Trophoblast cell (in vitro differentiated cells and primary cell): ENCODE data around the gene GULP1.

Experiments used
- DNase-seq, 2 donors: peaks; one replicate each; pipeline ENCODE4 v3.0.0-alpha.2; 2016
- H2AFZ ChIP-seq: 2 replicates; pipeline ENCODE4 v1.6.1; 2013; ENCODE audit warnings: low read length, moderate library complexity, mild to moderate bottlenecking; ENCODE audit not compliant: insufficient read depth, poor library complexity
- H2AK5ac ChIP-seq: 2 replicates; pipeline ENCODE4 v1.6.1; 2013; ENCODE audit warnings: mild to moderate bottlenecking, low read length
- H2BK120ac ChIP-seq: 2 replicates; pipeline ENCODE4 v1.6.1; 2013; ENCODE audit warnings: low read length, mild to moderate bottlenecking, moderate library complexity; ENCODE audit not compliant: insufficient read depth, poor library complexity
- H2BK12ac ChIP-seq: 2 replicates; pipeline ENCODE4 v1.6.1; 2013; ENCODE audit warnings: mild to moderate bottlenecking, low read length, moderate library complexity
- H2BK5ac ChIP-seq: 2 replicates; pipeline ENCODE4 v1.6.1; 2013; ENCODE audit warnings: low read length, low read depth, moderate library complexity, mild to moderate bottlenecking; ENCODE audit not compliant: poor library complexity
- H3K14ac ChIP-seq: 2 replicates; pipeline ENCODE4 v1.6.1; 2013; ENCODE audit warnings: mild to moderate bottlenecking, low read length
- H3K18ac ChIP-seq: 2 replicates; pipeline ENCODE4 v1.6.1; 2013; ENCODE audit warnings: mild to moderate bottlenecking, low read length
- H3K23ac ChIP-seq: 2 replicates; pipeline ENCODE4 v1.6.1; 2013; ENCODE audit warnings: low read length
- H3K27ac ChIP-seq: 2 replicates; pipeline ENCODE4 v1.5.1; 2013; ENCODE audit warnings: low read depth, mild to moderate bottlenecking, inconsistent platforms, low read length, moderate library complexity
- H3K27me3 ChIP-seq: 2 replicates; pipeline ENCODE4 v1.6.1; 2013; ENCODE audit warnings: inconsistent platforms, mild to moderate bottlenecking, low read length, moderate library complexity; ENCODE audit not compliant: insufficient read depth
- H3K36me3 ChIP-seq, 2 experiments: 1 replicate in 1 of 2; 2 replicates in 1 of 2; pipeline ENCODE4 v1.6.1; 2013; ENCODE audit warnings: low read length in 2 of 2, mild to moderate bottlenecking in 2 of 2, moderate library complexity in 1 of 2; ENCODE audit not compliant: insufficient read depth in 2 of 2, control insufficient read depth in 1 of 2
- H3K4ac ChIP-seq: 2 replicates; pipeline ENCODE4 v1.6.1; 2013; ENCODE audit warnings: low read depth, mild to moderate bottlenecking, low read length, moderate library complexity
- H3K4me1 ChIP-seq, 2 experiments: 1 replicate in 1 of 2; 2 replicates in 1 of 2; pipeline ENCODE4 v1.6.1; 2013; ENCODE audit warnings: low read length in 2 of 2, mild to moderate bottlenecking in 2 of 2, moderate library complexity in 1 of 2; ENCODE audit not compliant: insufficient read depth in 2 of 2, control insufficient read depth in 1 of 2
- H3K4me2 ChIP-seq: 2 replicates; pipeline ENCODE4 v1.6.1; 2013; ENCODE audit warnings: inconsistent platforms, mild to moderate bottlenecking, low read length, moderate library complexity
- H3K4me3 ChIP-seq: 2 replicates; pipeline ENCODE4 v1.5.1; 2013; ENCODE audit warnings: mild to moderate bottlenecking, low read depth, low read length, inconsistent platforms
- H3K79me1 ChIP-seq: one replicate; pipeline ENCODE4 v1.6.1; 2013; ENCODE audit warnings: low read length
- H3K79me2 ChIP-seq: 2 replicates; pipeline ENCODE4 v1.6.1; 2013; ENCODE audit warnings: low read length, mild to moderate bottlenecking; ENCODE audit not compliant: control insufficient read depth, insufficient read depth, poor library complexity
- H3K9ac ChIP-seq: 2 replicates; pipeline ENCODE4 v1.6.1; 2013; ENCODE audit warnings: mild to moderate bottlenecking, low read length
- H3K9me3 ChIP-seq: 2 replicates; pipeline ENCODE4 v1.6.1; 2013; ENCODE audit warnings: low read depth, mild to moderate bottlenecking, control low read depth, inconsistent platforms, low read length; ENCODE audit not compliant: insufficient read depth
- H4K12ac ChIP-seq: 2 replicates; pipeline ENCODE4 v1.6.1; 2013; ENCODE audit warnings: low read depth, mild to moderate bottlenecking, low read length, moderate library complexity
- H4K8ac ChIP-seq: 2 replicates; pipeline ENCODE4 v1.6.1; 2013; ENCODE audit warnings: low read depth, mild to moderate bottlenecking, low read length, moderate library complexity
- H4K91ac ChIP-seq: one replicate; pipeline ENCODE4 v1.6.1; 2013; ENCODE audit warnings: low read depth, mild to moderate bottlenecking, low read length, moderate library complexity
- WGBS: extraction: QIAGEN DNeasy Blood & Tissue Kit; methylation state at CpG from one replicate; pipeline ENCODE4 v1.1.7; 2013; ENCODE audit warnings: missing lambda C conversion rate; ENCODE audit not compliant: insufficient read length, insufficient coverage; ENCODE audit errors: extremely low coverage; 5-methylcytosine and 5-hydroxymethylcytosine counted together

The GULP1 gene

GRCh38 chr2:188588235-188588634, 296.6 kb downstream of the GULP1 start:
- no peaks in the 10 kb centered on the region for H3K79me1 ChIP-seq
- H3K9ac ChIP-seq: no peak overlapping the region
- no peak overlapping the region for H4K12ac ChIP-seq
- H3K23ac ChIP-seq: no peak overlapping the region
- DNase-seq: no peak
- no peak overlapping the region for H2AFZ ChIP-seq
- H3K36me3 ChIP-seq: peaks cover 0 to 4% of the 10 kb centered on the region in 2 experiments
- no peaks in the 10 kb centered on the region for H3K4me1 ChIP-seq
- no peak overlapping the region for H3K4me3 ChIP-seq
- no peaks in the 10 kb centered on the region for H3K27me3 ChIP-seq
- no peak overlapping the region for H2AK5ac ChIP-seq
- no peak overlapping the region for H3K18ac ChIP-seq
- H2BK12ac ChIP-seq: no peak overlapping the region
- H3K4me2 ChIP-seq: no peak overlapping the region
- no peak overlapping the region for H4K91ac ChIP-seq
- H3K9me3 ChIP-seq: no peaks in the 10 kb centered on the region
- H2BK5ac ChIP-seq: no peak overlapping the region
- H3K14ac ChIP-seq: no peak overlapping the region
- H2BK120ac ChIP-seq: no peak overlapping the region
- no peak overlapping the region for H3K4ac ChIP-seq
- no peak overlapping the region for H4K8ac ChIP-seq
- no peaks in the 10 kb centered on the region for H3K79me2 ChIP-seq
- H3K27ac ChIP-seq: no peak overlapping the region

GRCh38 chr2:188596054-188596453, 304.4 kb downstream of the GULP1 start:
- H2AK5ac ChIP-seq: no peak overlapping the region
- DNase-seq: no peak
- no peak overlapping the region for H3K4me2 ChIP-seq
- no CpG with 5 or more reads among the region's 1 CpG for WGBS
- no peak overlapping the region for H3K23ac ChIP-seq
- H2BK5ac ChIP-seq: no peak overlapping the region
- no peaks in the 10 kb centered on the region for H3K36me3 ChIP-seq
- H3K79me2 ChIP-seq: no peaks in the 10 kb centered on the region
- no peaks in the 10 kb centered on the region for H3K27me3 ChIP-seq
- no peak overlapping the region for H4K12ac ChIP-seq
- no peaks in the 10 kb centered on the region for H3K9me3 ChIP-seq
- H2AFZ ChIP-seq: no peak overlapping the region
- no peak overlapping the region for H3K27ac ChIP-seq
- H4K91ac ChIP-seq: no peak overlapping the region
- H2BK12ac ChIP-seq: no peak overlapping the region
- no peak overlapping the region for H3K4ac ChIP-seq
- no peaks in the 10 kb centered on the region for H3K4me1 ChIP-seq
- no peak overlapping the region for H4K8ac ChIP-seq
- H3K18ac ChIP-seq: no peak overlapping the region
- no peak overlapping the region for H2BK120ac ChIP-seq
- H3K79me1 ChIP-seq: no peaks in the 10 kb centered on the region
- no peak overlapping the region for H3K4me3 ChIP-seq
- H3K14ac ChIP-seq: no peak overlapping the region
- no peak overlapping the region for H3K9ac ChIP-seq

GRCh38 chr2:188598551-188598950, 306.9 kb downstream of the GULP1 start:
- Histone ChIP-seq H3K18ac (no peak overlapping the region), H3K27ac (no peak overlapping the region), H2BK5ac (no peak overlapping the region), H3K4me2 (no peak overlapping the region), H3K9me3 (no peaks in the 10 kb centered on the region), H3K27me3 (no peaks in the 10 kb centered on the region), H3K14ac (no peak overlapping the region), H2BK12ac (no peak overlapping the region), H2BK120ac (no peak overlapping the region), H3K4me1 (no peaks in the 10 kb centered on the region), H3K4me3 (no peak overlapping the region), H4K8ac (no peak overlapping the region), H3K23ac (no peak overlapping the region), H3K79me2 (no peaks in the 10 kb centered on the region), H3K79me1 (no peaks in the 10 kb centered on the region), H4K12ac (no peak overlapping the region), H3K9ac (no peak overlapping the region), H3K36me3 (no peaks in the 10 kb centered on the region), H3K4ac (no peak overlapping the region), H2AFZ (no peak overlapping the region), H2AK5ac (no peak overlapping the region), H4K91ac (no peak overlapping the region)
- no peak for DNase-seq
- no CpG with 5 or more reads among the region's 1 CpG for WGBS

GRCh38 chr2:188599140-188599539, 307.5 kb downstream of the GULP1 start:
- Histone ChIP-seq H4K8ac (no peak overlapping the region), H3K4ac (no peak overlapping the region), H3K79me2 (no peaks in the 10 kb centered on the region), H2BK120ac (no peak overlapping the region), H3K4me2 (no peak overlapping the region), H3K4me3 (no peak overlapping the region), H3K18ac (no peak overlapping the region), H4K91ac (no peak overlapping the region), H3K27ac (peak overlapping the region; percentile 25), H3K4me1 (no peaks in the 10 kb centered on the region), H2BK12ac (no peak overlapping the region), H3K9ac (no peak overlapping the region), H2BK5ac (no peak overlapping the region), H3K36me3 (no peaks in the 10 kb centered on the region), H3K27me3 (no peaks in the 10 kb centered on the region), H3K14ac (no peak overlapping the region), H2AFZ (no peak overlapping the region), H4K12ac (no peak overlapping the region), H3K23ac (no peak overlapping the region), H3K9me3 (no peaks in the 10 kb centered on the region), H2AK5ac (no peak overlapping the region), H3K79me1 (no peaks in the 10 kb centered on the region)
- WGBS: no CpG with 5 or more reads among the region's 2 CpGs
- no peak for DNase-seq
